ENCODE measurements around the gene MISP.
"Not testable (repeated sequence)": the region's sequence is repeated elsewhere in the genome, so short reads cannot be mapped to it uniquely, and the experiment has no call there.

Gene MISP

DNA sequence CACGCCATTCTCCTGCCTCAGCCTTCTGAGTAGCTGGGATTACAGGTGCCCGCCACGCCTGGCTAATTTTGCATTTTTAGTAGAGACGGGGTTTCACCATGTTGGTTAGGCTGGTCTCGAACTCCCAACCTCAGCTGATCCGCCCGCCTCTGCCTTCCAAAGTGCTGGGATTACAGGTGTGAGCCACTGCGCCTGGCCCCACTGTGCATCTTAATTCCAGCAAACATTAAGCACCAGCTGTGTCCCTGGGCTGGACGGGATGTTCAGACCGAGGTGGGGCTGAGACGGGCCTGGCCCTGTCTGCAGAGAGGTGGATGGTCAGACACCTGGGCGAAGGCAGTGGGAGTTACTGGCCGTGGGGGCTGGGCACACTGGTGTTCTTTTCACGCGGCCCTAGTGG is 21.3 kb upstream of the MISP start:
- not testable (repeated sequence) for ATAC-seq

DNA sequence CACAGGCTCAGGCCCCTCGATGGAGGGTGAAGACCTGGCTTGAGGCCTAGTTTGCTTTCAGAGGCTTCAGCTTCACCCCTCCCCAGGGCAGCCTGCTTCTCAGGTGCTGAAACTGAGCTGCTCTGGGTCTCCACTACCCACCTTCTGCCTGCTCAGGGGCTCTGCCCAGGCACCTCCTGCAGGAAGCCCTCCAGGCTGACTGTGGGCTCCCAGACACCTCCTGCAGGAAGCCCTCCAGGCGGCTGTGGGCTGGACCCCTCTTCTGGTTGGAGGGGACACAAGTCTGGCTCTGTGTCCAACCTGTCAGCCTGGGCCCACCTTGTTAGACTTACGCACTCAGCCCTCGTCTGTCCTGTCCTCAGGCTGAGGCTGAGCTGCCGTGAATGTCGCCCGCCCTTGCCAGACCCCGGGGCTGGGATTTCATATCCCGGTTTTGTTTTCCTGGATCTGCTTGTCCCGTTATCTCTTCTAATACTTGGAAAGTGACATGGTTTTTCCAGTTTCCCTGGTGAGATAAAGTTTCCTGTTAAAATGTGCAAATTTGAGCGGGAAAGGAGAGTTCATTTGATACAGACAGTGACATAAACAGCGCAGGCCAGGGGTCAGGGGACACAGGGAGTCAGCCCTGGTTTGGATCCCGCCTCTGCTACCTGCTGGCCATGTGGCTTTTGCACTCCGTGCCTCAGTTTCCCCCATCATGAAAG is 20.8 kb upstream of the MISP start:
- TF ChIP-seq SNAI2 (CRISPR knock-in tag; IDR thresholded peaks at IDR 0.05) (no peak), RARB (CRISPR knock-in tag; IDR thresholded peaks at IDR 0.05) (no peak), PPARA (CRISPR knock-in tag; IDR thresholded peaks at IDR 0.05; ENCODE audit: borderline replicate concordance) (no peak), ISL1 (CRISPR knock-in tag; IDR thresholded peaks at IDR 0.05) (no peak), ESRRG (CRISPR knock-in tag; IDR thresholded peaks at IDR 0.05) (no peak), ZC3H10 (CRISPR knock-in tag; IDR thresholded peaks at IDR 0.05) (no peak), ZFP3 (CRISPR knock-in tag; IDR thresholded peaks at IDR 0.05) (no peak), TOX (CRISPR knock-in tag; IDR thresholded peaks at IDR 0.05; ENCODE audit: borderline replicate concordance) (no peak), ZNF565 (CRISPR knock-in tag; conservative IDR thresholded peaks at IDR 0.05; ENCODE audit: low read depth) (no peak), TCF4 (CRISPR knock-in tag; IDR thresholded peaks at IDR 0.05; ENCODE audit: borderline replicate concordance) (no peak), ZNF8 (CRISPR knock-in tag; IDR thresholded peaks at IDR 0.05) (no peak)
- TF ChIP-seq, protein P1, sequence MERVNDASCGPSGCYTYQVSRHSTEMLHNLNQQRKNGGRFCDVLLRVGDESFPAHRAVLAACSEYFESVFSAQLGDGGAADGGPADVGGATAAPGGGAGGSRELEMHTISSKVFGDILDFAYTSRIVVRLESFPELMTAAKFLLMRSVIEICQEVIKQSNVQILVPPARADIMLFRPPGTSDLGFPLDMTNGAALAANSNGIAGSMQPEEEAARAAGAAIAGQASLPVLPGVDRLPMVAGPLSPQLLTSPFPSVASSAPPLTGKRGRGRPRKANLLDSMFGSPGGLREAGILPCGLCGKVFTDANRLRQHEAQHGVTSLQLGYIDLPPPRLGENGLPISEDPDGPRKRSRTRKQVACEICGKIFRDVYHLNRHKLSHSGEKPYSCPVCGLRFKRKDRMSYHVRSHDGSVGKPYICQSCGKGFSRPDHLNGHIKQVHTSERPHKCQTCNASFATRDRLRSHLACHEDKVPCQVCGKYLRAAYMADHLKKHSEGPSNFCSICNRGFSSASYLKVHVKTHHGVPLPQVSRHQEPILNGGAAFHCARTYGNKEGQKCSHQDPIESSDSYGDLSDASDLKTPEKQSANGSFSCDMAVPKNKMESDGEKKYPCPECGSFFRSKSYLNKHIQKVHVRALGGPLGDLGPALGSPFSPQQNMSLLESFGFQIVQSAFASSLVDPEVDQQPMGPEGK (CRISPR knock-in tag; IDR thresholded peaks at IDR 0.05; ENCODE audit: borderline replicate concordance): no peak
- no peak for ATAC-seq

DNA sequence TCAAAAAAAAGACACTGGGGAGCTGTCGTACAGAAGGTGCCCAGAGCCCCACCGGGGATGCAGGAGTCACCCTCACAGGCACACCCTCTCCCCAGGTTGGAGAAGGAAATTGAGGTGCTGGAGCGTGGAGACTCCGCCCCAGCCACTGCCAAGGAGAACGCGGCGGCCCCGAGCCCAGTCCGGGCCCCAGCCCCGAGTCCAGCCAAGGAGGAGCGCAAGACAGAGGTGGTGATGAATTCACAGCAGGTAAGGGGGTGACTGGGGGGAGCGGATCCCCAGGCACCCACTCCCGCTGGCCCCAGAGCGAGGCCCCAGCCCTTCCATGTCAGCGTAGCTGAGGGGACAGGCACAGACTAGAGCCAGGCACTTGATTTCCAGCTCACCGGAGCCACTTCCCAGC is 19.9 kb upstream of the MISP start:
- ATAC-seq: no peak
- TF ChIP-seq, protein P1 (CRISPR knock-in tag; IDR thresholded peaks at IDR 0.05; ENCODE audit: borderline replicate concordance): no peak
- TF ChIP-seq ZC3H10 (CRISPR knock-in tag; IDR thresholded peaks at IDR 0.05) (no peak), GLIS3 (CRISPR knock-in tag; IDR thresholded peaks at IDR 0.05) (no peak), TOX (CRISPR knock-in tag; IDR thresholded peaks at IDR 0.05; ENCODE audit: borderline replicate concordance) (no peak), RARB (CRISPR knock-in tag; IDR thresholded peaks at IDR 0.05) (no peak), OSR1 (CRISPR knock-in tag; IDR thresholded peaks at IDR 0.05) (no peak), ZNF70 (CRISPR knock-in tag; IDR thresholded peaks at IDR 0.05) (no peak), BACH2 (CRISPR knock-in tag; IDR thresholded peaks at IDR 0.05; ENCODE audit: borderline replicate concordance) (no peak), ISL1 (CRISPR knock-in tag; IDR thresholded peaks at IDR 0.05) (no peak), TCF4 (CRISPR knock-in tag; IDR thresholded peaks at IDR 0.05; ENCODE audit: borderline replicate concordance) (no peak), ZNF8 (CRISPR knock-in tag; IDR thresholded peaks at IDR 0.05) (no peak), CSDC2 (CRISPR knock-in tag; IDR thresholded peaks at IDR 0.05) (no peak)
- TF ChIP-seq, protein P2, sequence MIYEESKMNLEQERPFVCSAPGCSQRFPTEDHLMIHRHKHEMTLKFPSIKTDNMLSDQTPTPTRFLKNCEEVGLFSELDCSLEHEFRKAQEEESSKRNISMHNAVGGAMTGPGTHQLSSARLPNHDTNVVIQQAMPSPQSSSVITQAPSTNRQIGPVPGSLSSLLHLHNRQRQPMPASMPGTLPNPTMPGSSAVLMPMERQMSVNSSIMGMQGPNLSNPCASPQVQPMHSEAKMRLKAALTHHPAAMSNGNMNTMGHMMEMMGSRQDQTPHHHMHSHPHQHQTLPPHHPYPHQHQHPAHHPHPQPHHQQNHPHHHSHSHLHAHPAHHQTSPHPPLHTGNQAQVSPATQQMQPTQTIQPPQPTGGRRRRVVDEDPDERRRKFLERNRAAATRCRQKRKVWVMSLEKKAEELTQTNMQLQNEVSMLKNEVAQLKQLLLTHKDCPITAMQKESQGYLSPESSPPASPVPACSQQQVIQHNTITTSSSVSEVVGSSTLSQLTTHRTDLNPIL (CRISPR knock-in tag; IDR thresholded peaks at IDR 0.05; ENCODE audit: low read depth): no peak
- TF ChIP-seq, protein P3, sequence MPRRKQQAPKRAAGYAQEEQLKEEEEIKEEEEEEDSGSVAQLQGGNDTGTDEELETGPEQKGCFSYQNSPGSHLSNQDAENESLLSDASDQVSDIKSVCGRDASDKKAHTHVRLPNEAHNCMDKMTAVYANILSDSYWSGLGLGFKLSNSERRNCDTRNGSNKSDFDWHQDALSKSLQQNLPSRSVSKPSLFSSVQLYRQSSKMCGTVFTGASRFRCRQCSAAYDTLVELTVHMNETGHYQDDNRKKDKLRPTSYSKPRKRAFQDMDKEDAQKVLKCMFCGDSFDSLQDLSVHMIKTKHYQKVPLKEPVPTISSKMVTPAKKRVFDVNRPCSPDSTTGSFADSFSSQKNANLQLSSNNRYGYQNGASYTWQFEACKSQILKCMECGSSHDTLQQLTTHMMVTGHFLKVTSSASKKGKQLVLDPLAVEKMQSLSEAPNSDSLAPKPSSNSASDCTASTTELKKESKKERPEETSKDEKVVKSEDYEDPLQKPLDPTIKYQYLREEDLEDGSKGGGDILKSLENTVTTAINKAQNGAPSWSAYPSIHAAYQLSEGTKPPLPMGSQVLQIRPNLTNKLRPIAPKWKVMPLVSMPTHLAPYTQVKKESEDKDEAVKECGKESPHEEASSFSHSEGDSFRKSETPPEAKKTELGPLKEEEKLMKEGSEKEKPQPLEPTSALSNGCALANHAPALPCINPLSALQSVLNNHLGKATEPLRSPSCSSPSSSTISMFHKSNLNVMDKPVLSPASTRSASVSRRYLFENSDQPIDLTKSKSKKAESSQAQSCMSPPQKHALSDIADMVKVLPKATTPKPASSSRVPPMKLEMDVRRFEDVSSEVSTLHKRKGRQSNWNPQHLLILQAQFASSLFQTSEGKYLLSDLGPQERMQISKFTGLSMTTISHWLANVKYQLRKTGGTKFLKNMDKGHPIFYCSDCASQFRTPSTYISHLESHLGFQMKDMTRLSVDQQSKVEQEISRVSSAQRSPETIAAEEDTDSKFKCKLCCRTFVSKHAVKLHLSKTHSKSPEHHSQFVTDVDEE (CRISPR knock-in tag; IDR thresholded peaks at IDR 0.05): no peak
